Fibroblast of lung (primary cell): ENCODE measurements around the gene DAGLB.

Experiments used
- EZH2 ChIP-seq: IDR thresholded peaks from 2 replicates; pipeline ENCODE4 v1.5.1; 2012; ENCODE audit warnings: low read length, control low read depth, mild to moderate bottlenecking; ENCODE audit errors: missing control alignments
- TF ChIP-seq, protein P1 (sequence below), 2 donors: IDR thresholded peaks in 1 of 2; conservative IDR thresholded peaks in 1 of 2; 1 replicate in 1 of 2; 2 replicates in 1 of 2; pipeline ENCODE4 v1.5.1; 2011 to 2012; ENCODE audit warnings: low read length in 2 of 2, control low read depth in 1 of 2, inconsistent platforms in 1 of 2, low read depth in 1 of 2, mild to moderate bottlenecking in 1 of 2

DNA sequence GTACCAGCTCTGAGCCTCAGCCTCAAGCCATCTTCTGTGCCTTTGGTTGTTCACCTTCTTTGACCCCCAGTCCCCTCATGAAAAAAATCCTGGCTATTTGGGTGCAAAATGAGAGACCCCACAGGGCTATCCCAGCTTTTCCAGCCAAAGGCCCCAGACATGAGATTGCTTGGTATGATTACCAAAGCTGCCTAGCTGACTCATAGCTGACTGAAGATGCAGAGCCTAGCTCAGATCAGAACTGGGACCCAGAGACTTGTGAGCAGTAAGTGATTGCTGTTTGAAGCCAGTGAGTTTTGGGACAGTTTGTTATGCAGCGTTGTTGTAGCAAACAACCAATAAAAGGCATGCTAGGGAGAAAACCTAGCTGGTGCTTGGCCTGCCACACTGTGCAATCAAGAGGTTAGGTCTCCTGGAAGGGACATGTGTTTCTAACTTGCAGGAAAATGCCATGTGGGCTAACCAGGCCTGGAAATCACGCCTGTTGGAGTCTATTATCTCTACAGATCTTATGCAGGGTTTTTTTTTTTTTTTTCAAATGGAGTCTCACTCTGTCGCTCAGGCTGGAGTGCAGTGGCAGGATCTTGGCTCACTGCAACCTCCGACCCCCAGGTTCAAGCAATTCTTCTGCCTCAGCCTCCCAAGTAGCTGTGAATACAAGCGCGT is 48.0 kb upstream of the DAGLB start:
- TF ChIP-seq, protein P1, sequence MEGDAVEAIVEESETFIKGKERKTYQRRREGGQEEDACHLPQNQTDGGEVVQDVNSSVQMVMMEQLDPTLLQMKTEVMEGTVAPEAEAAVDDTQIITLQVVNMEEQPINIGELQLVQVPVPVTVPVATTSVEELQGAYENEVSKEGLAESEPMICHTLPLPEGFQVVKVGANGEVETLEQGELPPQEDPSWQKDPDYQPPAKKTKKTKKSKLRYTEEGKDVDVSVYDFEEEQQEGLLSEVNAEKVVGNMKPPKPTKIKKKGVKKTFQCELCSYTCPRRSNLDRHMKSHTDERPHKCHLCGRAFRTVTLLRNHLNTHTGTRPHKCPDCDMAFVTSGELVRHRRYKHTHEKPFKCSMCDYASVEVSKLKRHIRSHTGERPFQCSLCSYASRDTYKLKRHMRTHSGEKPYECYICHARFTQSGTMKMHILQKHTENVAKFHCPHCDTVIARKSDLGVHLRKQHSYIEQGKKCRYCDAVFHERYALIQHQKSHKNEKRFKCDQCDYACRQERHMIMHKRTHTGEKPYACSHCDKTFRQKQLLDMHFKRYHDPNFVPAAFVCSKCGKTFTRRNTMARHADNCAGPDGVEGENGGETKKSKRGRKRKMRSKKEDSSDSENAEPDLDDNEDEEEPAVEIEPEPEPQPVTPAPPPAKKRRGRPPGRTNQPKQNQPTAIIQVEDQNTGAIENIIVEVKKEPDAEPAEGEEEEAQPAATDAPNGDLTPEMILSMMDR (conservative IDR thresholded peaks at IDR 0.05 in 1 of 2, IDR thresholded peaks at IDR 0.05 in 1 of 2; ENCODE audit: low read depth in 1 of 2, low read length in 2 of 2), result no peak
- no peak for TF ChIP-seq EZH2
